Thoracic aorta (tissue), 2 donors: Measurements from ENCODE around the gene MAPK14. TPM values are rescaled to one million over a fixed set of nuclear protein-coding genes. Genes with fewer than 3 reads are reported as not detected.

Source experiments
- ATAC-seq: fragments of 150-250 bp; one replicate; pipeline ENCODE4 v1.8.0; 2017; ENCODE audit warnings: low read depth; ENCODE audit not compliant: insufficient number of reproducible peaks, low FRiP score
- DNase-seq: peaks from one replicate; pipeline ENCODE4 v3.0.0-alpha.2; 2020; ENCODE audit warnings: low spot score
- H3K27ac ChIP-seq, 2 donors: fragments of 200-600 bp; sonication (generic); 1 replicate in 1 of 2; 2 replicates in 1 of 2; pipeline ENCODE4 v1.5.1; 2016; ENCODE audit warnings: mild to moderate bottlenecking in 2 of 2, moderate library complexity in 2 of 2
- H3K27me3 ChIP-seq: fragments of 200-600 bp; sonication (generic); replicated peaks from 2 replicates; pipeline ENCODE4 v1.6.0; 2016; ENCODE audit warnings: mild to moderate bottlenecking; ENCODE audit not compliant: insufficient read depth
- H3K36me3 ChIP-seq: fragments of 200-600 bp; sonication (generic); one replicate; pipeline ENCODE4 v1.5.1; 2016
- H3K4me1 ChIP-seq, 2 donors: fragments of 200-600 bp; sonication (generic); 1 replicate in 1 of 2; 2 replicates in 1 of 2; pipeline versions ENCODE4 v1.5.1 to v1.6.0; 2016; ENCODE audit warnings: low read depth in 2 of 2, mild to moderate bottlenecking in 1 of 2; ENCODE audit not compliant: control insufficient read depth in 1 of 2
- H3K4me3 ChIP-seq: fragments of 200-600 bp; sonication (generic); 2 replicates; pipeline ENCODE4 v1.5.1; 2016; ENCODE audit warnings: mild to moderate bottlenecking
- H3K9me3 ChIP-seq: fragments of 200-600 bp; sonication (generic); 2 replicates; pipeline ENCODE4 v1.5.1; 2016
- CTCF ChIP-seq: fragments of 200-600 bp; sonication (generic); IDR thresholded peaks from one replicate; pipeline ENCODE4 v1.5.1; 2019; ENCODE audit warnings: antibody characterized with exemption
- total RNA-seq, 2 donors: library from RNA; depleted of rRNA; stranded (reverse); fragments of >200 nt; gene quantifications; one replicate each; pipeline versions ENCODE4 v1.1.0 to v1.2.3, GENCODE V29; 2016

Gene MAPK14
- total RNA-seq, 2 donors from 2014 or later = 61.9 to 106 TPM

DNA sequence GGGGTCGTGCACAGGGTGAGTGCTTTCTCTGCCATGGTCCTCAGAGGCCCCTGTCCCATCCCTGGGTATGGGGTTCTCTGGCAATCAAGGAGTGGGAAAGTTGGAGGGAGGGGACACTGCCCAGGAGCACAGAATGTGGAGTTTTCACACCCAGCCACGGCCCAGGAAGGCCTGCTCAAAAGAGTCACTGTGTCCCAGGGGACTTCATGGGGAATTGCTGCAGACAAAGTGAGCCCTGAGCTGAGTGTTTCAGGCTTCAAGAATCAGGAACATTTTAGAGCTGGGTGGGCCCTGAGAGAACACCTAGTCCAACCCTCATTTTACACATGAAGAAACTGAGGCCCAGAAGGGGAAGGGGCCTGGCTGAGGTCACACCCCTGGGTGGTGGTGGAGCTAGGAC, 108.4 kb downstream of the MAPK14 start:
- Histone ChIP-seq H3K9me3 (no peaks in the 10 kb centered on the region), H3K36me3 (peaks cover 2% of the 10 kb centered on the region), H3K27ac (no peak overlapping the region), H3K27me3 (no peaks in the 10 kb centered on the region), H3K4me3 (no peak overlapping the region), H3K4me1 (peaks cover 0 to 13% of the 10 kb centered on the region in 2 donors)
- no peak for DNase-seq
- no peak for ATAC-seq
- no peak for TF ChIP-seq CTCF

DNA sequence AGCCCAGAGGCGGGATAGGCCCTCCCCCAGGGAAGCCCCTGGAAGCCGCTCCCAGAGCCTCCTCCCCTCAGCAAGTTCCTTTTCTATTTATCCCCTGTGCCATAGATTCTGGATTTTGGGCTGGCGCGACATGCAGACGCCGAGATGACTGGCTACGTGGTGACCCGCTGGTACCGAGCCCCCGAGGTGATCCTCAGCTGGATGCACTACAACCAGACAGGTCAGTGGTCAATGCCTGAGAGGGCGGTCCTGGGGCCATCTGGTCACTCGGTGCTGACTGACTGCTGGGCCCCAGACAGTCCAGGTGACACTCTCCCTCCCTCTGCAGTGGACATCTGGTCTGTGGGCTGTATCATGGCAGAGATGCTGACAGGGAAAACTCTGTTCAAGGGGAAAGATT, 108.9 kb downstream of the MAPK14 start:
- H3K4me1 ChIP-seq = peaks cover 0 to 8% of the 10 kb centered on the region in 2 donors
- no peaks in the 10 kb centered on the region for H3K9me3 ChIP-seq
- ATAC-seq = no peak
- H3K27me3 ChIP-seq = no peaks in the 10 kb centered on the region
- no peak for TF ChIP-seq CTCF
- H3K36me3 ChIP-seq = peaks cover 2% of the 10 kb centered on the region
- DNase-seq = no peak
- H3K4me3 ChIP-seq = no peak overlapping the region
- no peak overlapping the region for H3K27ac ChIP-seq

DNA sequence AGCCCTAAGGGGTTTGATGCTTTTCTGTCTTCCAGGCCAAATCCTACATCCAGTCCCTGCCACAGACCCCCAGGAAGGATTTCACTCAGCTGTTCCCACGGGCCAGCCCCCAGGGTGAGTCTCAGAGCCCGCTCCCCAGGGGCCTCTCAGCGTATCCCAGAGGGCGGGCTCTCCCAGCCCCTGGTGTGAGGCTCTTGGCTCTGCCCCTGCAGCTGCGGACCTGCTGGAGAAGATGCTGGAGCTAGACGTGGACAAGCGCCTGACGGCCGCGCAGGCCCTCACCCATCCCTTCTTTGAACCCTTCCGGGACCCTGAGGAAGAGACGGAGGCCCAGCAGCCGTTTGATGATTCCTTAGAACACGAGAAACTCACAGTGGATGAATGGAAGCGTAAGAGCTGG, 111.1 kb downstream of the MAPK14 start:
- Histone ChIP-seq H3K4me3 (no peak overlapping the region), H3K27ac (no peak overlapping the region), H3K9me3 (no peaks in the 10 kb centered on the region), H3K27me3 (no peaks in the 10 kb centered on the region), H3K4me1 (no peaks in the 10 kb centered on the region), H3K36me3 (peaks cover 2% of the 10 kb centered on the region)
- ATAC-seq (no peak), DNase-seq (no peak)
- no peak for TF ChIP-seq CTCF

DNA sequence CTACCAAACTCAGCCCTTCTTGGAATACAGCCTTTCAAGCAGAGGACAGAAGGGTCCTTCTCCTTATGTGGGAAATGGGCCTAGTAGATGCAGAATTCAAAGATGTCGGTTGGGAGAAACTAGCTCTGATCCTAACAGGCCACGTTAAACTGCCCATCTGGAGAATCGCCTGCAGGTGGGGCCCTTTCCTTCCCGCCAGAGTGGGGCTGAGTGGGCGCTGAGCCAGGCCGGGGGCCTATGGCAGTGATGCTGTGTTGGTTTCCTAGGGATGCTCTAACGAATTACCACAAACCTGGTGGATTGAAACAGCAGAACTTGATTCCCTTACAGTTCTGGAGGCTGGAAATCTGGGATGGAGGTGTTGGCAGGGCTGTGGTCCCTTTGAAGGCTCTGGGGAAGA, 111.8 kb downstream of the MAPK14 start:
- Histone ChIP-seq H3K4me3 (no peak overlapping the region), H3K4me1 (no peaks in the 10 kb centered on the region), H3K36me3 (peaks cover 2% of the 10 kb centered on the region), H3K27ac (no peak overlapping the region), H3K9me3 (no peaks in the 10 kb centered on the region), H3K27me3 (no peaks in the 10 kb centered on the region)
- no peak for ATAC-seq
- no peak for DNase-seq
- no peak for TF ChIP-seq CTCF

- no peak overlapping the region for H3K27ac ChIP-seq
- peaks cover 2% of the 10 kb centered on the region for H3K36me3 ChIP-seq
- TF ChIP-seq CTCF = no peak
- no peak overlapping the region for H3K4me3 ChIP-seq
- no peaks in the 10 kb centered on the region for H3K27me3 ChIP-seq
- ATAC-seq (no peak), DNase-seq (no peak)
- H3K4me1 ChIP-seq = no peaks in the 10 kb centered on the region
- no peaks in the 10 kb centered on the region for H3K9me3 ChIP-seq
Observed at GRCh38 chr6:36139991-36140710, 112.5 kb downstream of the MAPK14 start.
